ENCODE measurements around the gene RPS15.

Gene RPS15

GRCh38 chr19:1390890-1391423, 47.2 kb upstream of the RPS15 start:
- TF ChIP-seq EZH2phosphoT487 (IDR thresholded peaks at IDR 0.05; ENCODE audit: low read depth) (no peak), CTCF (IDR thresholded peaks at IDR 0.05; ENCODE audit: low read depth, low read length) (no peak)
- Histone ChIP-seq H3K4me1 (ENCODE audit: low read length) (no peaks in the 10 kb centered on the region), H3K36me3 (replicated peaks; ENCODE audit: low read depth, low read length) (peaks cover 33% of the 10 kb centered on the region), H4K20me1 (ENCODE audit: insufficient read depth, low read length) (no peaks in the 10 kb centered on the region), H3K4me2 (ENCODE audit: low read length) (no peak overlapping the region), H3K4me3 (ENCODE audit: low read length) (no peak overlapping the region), H3K27ac (ENCODE audit: low read length) (no peak overlapping the region), H3K79me2 (ENCODE audit: low read length) (peaks cover 16% of the 10 kb centered on the region), H3K27me3 (ENCODE audit: low read depth, low read length) (no peaks in the 10 kb centered on the region), H2AFZ (ENCODE audit: low read depth, low read length) (no peak overlapping the region), H3K9ac (ENCODE audit: low read length) (no peak overlapping the region), H3K9me3 (ENCODE audit: insufficient read depth, low read length) (no peaks in the 10 kb centered on the region)

- Histone ChIP-seq H3K4me2 (ENCODE audit: low read length) (no peak overlapping the region), H4K20me1 (ENCODE audit: insufficient read depth, low read length) (no peaks in the 10 kb centered on the region; the same call in 1 of the 2 replicates), H3K4me3 (ENCODE audit: low read length) (no peak overlapping the region), H3K79me2 (ENCODE audit: low read length) (peaks cover 4% of the 10 kb centered on the region; the same call in 1 of the 2 replicates), H3K27me3 (ENCODE audit: low read depth, low read length) (no peaks in the 10 kb centered on the region), H3K27ac (ENCODE audit: low read length) (no peak overlapping the region), H3K9ac (ENCODE audit: low read length) (no peak overlapping the region), H2AFZ (ENCODE audit: low read depth, low read length) (no peak overlapping the region), H3K4me1 (ENCODE audit: low read length) (no peaks in the 10 kb centered on the region), H3K36me3 (replicated peaks; ENCODE audit: low read depth, low read length) (peaks cover 31% of the 10 kb centered on the region), H3K9me3 (ENCODE audit: insufficient read depth, low read length) (no peaks in the 10 kb centered on the region)
- TF ChIP-seq EZH2phosphoT487 (IDR thresholded peaks at IDR 0.05; ENCODE audit: low read depth) (no peak), CTCF (IDR thresholded peaks at IDR 0.05; ENCODE audit: low read depth, low read length) (no peak)
Observed at GRCh38 chr19:1392407-1392806, 45.8 kb upstream of the RPS15 start.

GRCh38 chr19:1392939-1393530, 45.2 kb upstream of the RPS15 start:
- Histone ChIP-seq H3K36me3 (replicated peaks; ENCODE audit: low read depth, low read length) (peaks cover 30% of the 10 kb centered on the region), H3K4me3 (ENCODE audit: low read length) (no peak overlapping the region), H3K79me2 (ENCODE audit: low read length) (0 out of 2 replicates have a peak, but pooled peaks cover under 1% of the 10 kb centered on the region), H3K4me2 (ENCODE audit: low read length) (no peak overlapping the region), H3K27ac (ENCODE audit: low read length) (no peak overlapping the region), H2AFZ (ENCODE audit: low read depth, low read length) (no peak overlapping the region), H3K9me3 (ENCODE audit: insufficient read depth, low read length) (no peaks in the 10 kb centered on the region), H3K4me1 (ENCODE audit: low read length) (no peaks in the 10 kb centered on the region), H3K9ac (ENCODE audit: low read length) (no peak overlapping the region), H3K27me3 (ENCODE audit: low read depth, low read length) (no peaks in the 10 kb centered on the region), H4K20me1 (ENCODE audit: insufficient read depth, low read length) (no peaks in the 10 kb centered on the region; the same call in 1 of the 2 replicates)
- TF ChIP-seq EZH2phosphoT487 (IDR thresholded peaks at IDR 0.05; ENCODE audit: low read depth) (no peak), CTCF (IDR thresholded peaks at IDR 0.05; ENCODE audit: low read depth, low read length) (no peak)

- no peaks in the 10 kb centered on the region for H3K27me3 ChIP-seq (ENCODE audit: low read depth, low read length)
- H3K9ac ChIP-seq (ENCODE audit: low read length): no peak overlapping the region
- H2AFZ ChIP-seq (ENCODE audit: low read depth, low read length): no peak overlapping the region
- H3K79me2 ChIP-seq (ENCODE audit: low read length): no peaks in the 10 kb centered on the region
- no peaks in the 10 kb centered on the region for H3K4me1 ChIP-seq (ENCODE audit: low read length)
- no peak overlapping the region for H3K4me3 ChIP-seq (ENCODE audit: low read length)
- H3K4me2 ChIP-seq (ENCODE audit: low read length): no peak overlapping the region
- H4K20me1 ChIP-seq (ENCODE audit: insufficient read depth, low read length): no peaks in the 10 kb centered on the region; the same call in 1 of the 2 replicates
- TF ChIP-seq EZH2phosphoT487 (IDR thresholded peaks at IDR 0.05; ENCODE audit: low read depth) (no peak), CTCF (IDR thresholded peaks at IDR 0.05; ENCODE audit: low read depth, low read length) (no peak)
- peaks cover 23% of the 10 kb centered on the region for H3K36me3 ChIP-seq (replicated peaks; ENCODE audit: low read depth, low read length)
- H3K9me3 ChIP-seq (ENCODE audit: insufficient read depth, low read length): no peaks in the 10 kb centered on the region
- H3K27ac ChIP-seq (ENCODE audit: low read length): no peak overlapping the region
Observed at GRCh38 chr19:1393841-1394240, 44.4 kb upstream of the RPS15 start.
